G401.6 (cell line): Measurements from ENCODE around the gene SIX2.

Experiments used
- FAIRE-seq: peaks from 2 replicates; lab custom pipeline; 2012; peaks lifted over from hg19 to GRCh38; lab: Jason Lieb, UNC

The SIX2 gene

GRCh38 chr2:45018023-45018422, 8.8 kb upstream of the SIX2 start:
- FAIRE-seq, result no peak

GRCh38 chr2:45014831-45015230, 5.6 kb upstream of the SIX2 start:
- no peak for FAIRE-seq

- no peak for FAIRE-seq
Observed at GRCh38 chr2:45014016-45014702, 4.9 kb upstream of the SIX2 start.

- FAIRE-seq, result no peak
Observed at GRCh38 chr2:45013229-45014015, 4.2 kb upstream of the SIX2 start.

GRCh38 chr2:45012733-45013132, 3.5 kb upstream of the SIX2 start:
- FAIRE-seq, result no peak

- no peak for FAIRE-seq
Observed at GRCh38 chr2:45011621-45012602, 2.7 kb upstream of the SIX2 start.

- FAIRE-seq, result no peak
Observed at GRCh38 chr2:45011121-45011520, 1.9 kb upstream of the SIX2 start.

GRCh38 chr2:45010702-45011012, 1.4 kb upstream of the SIX2 start:
- no peak for FAIRE-seq

- no peak for FAIRE-seq
Observed at GRCh38 chr2:45009928-45010701, 863 bp upstream of the SIX2 start.

- no peak for FAIRE-seq
Observed at GRCh38 chr2:45008296-45009129, 739 bp downstream of the SIX2 start.

GRCh38 chr2:45007961-45008295, 1.3 kb downstream of the SIX2 start:
- no peak for FAIRE-seq

- no peak for FAIRE-seq
Observed at GRCh38 chr2:45006942-45007287, 2.3 kb downstream of the SIX2 start.

- no peak for FAIRE-seq
Observed at GRCh38 chr2:45006041-45006941, 3.0 kb downstream of the SIX2 start.

- no peak for FAIRE-seq
Observed at GRCh38 chr2:45005261-45006002, 3.8 kb downstream of the SIX2 start.

GRCh38 chr2:45004562-45005191, 4.6 kb downstream of the SIX2 start:
- FAIRE-seq, result no peak

GRCh38 chr2:45003579-45004551, 5.4 kb downstream of the SIX2 start:
- no peak for FAIRE-seq

GRCh38 chr2:45002686-45003085, 6.6 kb downstream of the SIX2 start:
- FAIRE-seq, result no peak

GRCh38 chr2:45001869-45002385, 7.3 kb downstream of the SIX2 start:
- FAIRE-seq, result no peak
